ENCODE results near the gene HEXIM1. TPM values are rescaled to one million over a fixed set of nuclear protein-coding genes. Genes with fewer than 3 reads are reported as not detected.
A peak's percentile ranks its signal among the peaks of the same experiment; 100 is the strongest.

The HEXIM1 gene
- total RNA-seq, 1 experiment from 2014 or later, result 59.1 TPM

DNA sequence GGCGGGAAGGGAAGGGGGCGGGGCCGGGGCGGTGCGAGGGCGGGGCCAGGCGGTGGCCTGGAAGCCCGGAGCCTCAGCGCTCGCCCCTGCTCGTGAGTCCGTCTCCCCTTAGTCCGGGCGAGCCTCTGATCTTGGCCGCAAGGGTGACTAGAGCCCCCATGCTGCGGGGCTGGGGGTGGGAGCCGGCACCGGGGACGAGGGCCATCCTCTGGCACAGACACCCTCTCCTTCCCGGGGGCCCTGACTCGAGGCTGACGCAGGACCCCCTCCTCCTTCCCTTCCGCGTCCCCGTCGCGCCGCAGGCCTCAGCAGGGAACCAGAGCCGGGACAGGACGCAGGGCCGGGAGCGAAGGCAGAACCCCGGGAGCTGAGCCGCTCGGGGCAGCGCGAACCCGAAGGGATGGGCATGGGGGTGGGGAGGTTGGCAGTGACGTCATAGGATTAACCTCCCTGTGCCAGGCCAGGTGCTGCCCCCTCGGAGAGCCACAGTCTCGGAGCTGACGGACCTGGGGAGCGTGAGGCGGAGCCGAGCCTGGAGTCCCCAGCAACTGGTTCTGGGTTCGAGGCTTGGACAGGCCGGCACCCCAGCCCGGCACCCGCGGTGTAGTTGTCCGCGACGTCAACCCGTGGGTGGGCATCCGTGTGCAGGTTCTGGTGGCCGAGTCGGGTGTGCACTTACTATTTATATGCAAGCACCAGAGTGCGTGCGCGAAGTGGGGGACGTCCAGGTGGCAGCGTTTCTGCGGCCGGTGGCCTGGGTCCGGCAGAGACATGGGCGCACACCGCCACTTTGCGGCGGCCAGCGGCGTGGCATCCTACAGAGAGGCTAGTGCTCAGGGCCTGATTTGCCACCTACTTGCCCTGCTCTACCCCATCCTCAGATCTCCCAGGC, 15.5 kb upstream of the HEXIM1 start:
- no TSS peak for BruUV-seq (replicated peaks)
- Histone ChIP-seq H3K27me3 (ENCODE audit: control insufficient read depth, insufficient read depth, low read length) (no peaks in the 10 kb centered on the region), H3K4me1 (ENCODE audit: control insufficient read depth, insufficient read depth, low read length) (peaks cover 38% of the 10 kb centered on the region), H3K9me3 (ENCODE audit: control insufficient read depth, insufficient read depth, low read depth, low read length) (no peaks in the 10 kb centered on the region), H3K4me3 (ENCODE audit: low read depth in 2 of 2, low read length in 2 of 2) (peak overlapping the region; percentile 72), H3K27ac (ENCODE audit: low read length) (peak overlapping the region; percentile 69), H3K36me3 (ENCODE audit: control insufficient read depth, insufficient read depth, low read length) (no peaks in the 10 kb centered on the region; the same call in 1 of the 2 replicates)
- DNase-seq (ENCODE audit: low read depth, low spot score), result no peak
- in situ Hi-C loops (cut with HindIII; ENCODE audit: low pct_unique_long_range_greater_than_20kb, low sequenced_read_pairs), result no loop called here
- no peak for TF ChIP-seq REST (IDR thresholded peaks at IDR 0.05; ENCODE audit: insufficient read depth in 1 of 2, low read depth in 2 of 2, low read length in 1 of 2)
- no peak for TF ChIP-seq POLR2AphosphoS5 (IDR thresholded peaks at IDR 0.05; ENCODE audit: low read depth, low read length)
- no peak for TF ChIP-seq SIN3A (IDR thresholded peaks at IDR 0.05; ENCODE audit: borderline replicate concordance, insufficient read depth, low read depth, low read length)
- TF ChIP-seq, protein P1, sequence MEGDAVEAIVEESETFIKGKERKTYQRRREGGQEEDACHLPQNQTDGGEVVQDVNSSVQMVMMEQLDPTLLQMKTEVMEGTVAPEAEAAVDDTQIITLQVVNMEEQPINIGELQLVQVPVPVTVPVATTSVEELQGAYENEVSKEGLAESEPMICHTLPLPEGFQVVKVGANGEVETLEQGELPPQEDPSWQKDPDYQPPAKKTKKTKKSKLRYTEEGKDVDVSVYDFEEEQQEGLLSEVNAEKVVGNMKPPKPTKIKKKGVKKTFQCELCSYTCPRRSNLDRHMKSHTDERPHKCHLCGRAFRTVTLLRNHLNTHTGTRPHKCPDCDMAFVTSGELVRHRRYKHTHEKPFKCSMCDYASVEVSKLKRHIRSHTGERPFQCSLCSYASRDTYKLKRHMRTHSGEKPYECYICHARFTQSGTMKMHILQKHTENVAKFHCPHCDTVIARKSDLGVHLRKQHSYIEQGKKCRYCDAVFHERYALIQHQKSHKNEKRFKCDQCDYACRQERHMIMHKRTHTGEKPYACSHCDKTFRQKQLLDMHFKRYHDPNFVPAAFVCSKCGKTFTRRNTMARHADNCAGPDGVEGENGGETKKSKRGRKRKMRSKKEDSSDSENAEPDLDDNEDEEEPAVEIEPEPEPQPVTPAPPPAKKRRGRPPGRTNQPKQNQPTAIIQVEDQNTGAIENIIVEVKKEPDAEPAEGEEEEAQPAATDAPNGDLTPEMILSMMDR (IDR thresholded peaks at IDR 0.05), result peak; percentile 87
- peak; percentile 72; the same call in 1 of the 2 replicates for TF ChIP-seq TCF7L2 (IDR thresholded peaks at IDR 0.05; ENCODE audit: low read depth, low read length)
- ATAC-seq, result peak; percentile 62
- intact Hi-C loops (cut with micrococcal nuclease; ENCODE audit: unreplicated experiment), result no loop called here
- ChIA-PET CTCF (interaction anchor here (0.6 to 1.1 kb wide), 2 partner anchors 24 to 65 kb away, joined by 3 read pairs; no protein-coding TSS in a partner anchor), POLR2A (no interaction called here)

GRCh38 chr17:45135192-45135977, 12.9 kb upstream of the HEXIM1 start, which contains the start of gene ACBD4:
TSS of gene ACBD4 (plus strand) at chr17:45135687. CDS start at chr17:45136145, 458 bp downstream.
- ChIA-PET CTCF (interaction anchor here (0.6 to 2.9 kb wide), 17 partner anchors 10 to 226 kb away, joined by 3 to 58 read pairs (median 5); partner anchors contain the start of gene HEXIM1), POLR2A (interaction anchor here (0.6 to 1.2 kb wide), 2 partner anchors 13 to 23 kb away, joined by 3 to 5 read pairs; partner anchors contain the start of gene HEXIM1)
- peak within 1 kb of the TSS; percentile 59 to 67 for H3K4me3 ChIP-seq (ENCODE audit: low read depth in 2 of 2, low read length in 2 of 2)
- intact Hi-C loops (cut with micrococcal nuclease; ENCODE audit: unreplicated experiment), result loop anchor here (1.0 kb wide), 1 partner anchor 63 kb away; no protein-coding TSS in a partner anchor
- peak within 1 kb of the TSS; percentile 80 for H3K27ac ChIP-seq (ENCODE audit: low read length)
- BruUV-seq (replicated peaks), result no TSS peak
- no peaks in the 10 kb centered on the region for H3K27me3 ChIP-seq (ENCODE audit: control insufficient read depth, insufficient read depth, low read length)
- ATAC-seq (peak; percentile 76), DNase-seq (ENCODE audit: low read depth, low spot score) (peak; percentile 83)
- TF ChIP-seq SIN3A (IDR thresholded peaks at IDR 0.05; ENCODE audit: borderline replicate concordance, insufficient read depth, low read depth, low read length) (no peak), TCF7L2 (IDR thresholded peaks at IDR 0.05; ENCODE audit: low read depth, low read length) (no peak), POLR2AphosphoS5 (IDR thresholded peaks at IDR 0.05; ENCODE audit: low read depth, low read length) (0 out of 2 replicates have a peak, but pooled peaks have one; percentile 32), REST (IDR thresholded peaks at IDR 0.05; ENCODE audit: insufficient read depth in 1 of 2, low read depth in 2 of 2, low read length in 1 of 2) (no peak)
- TF ChIP-seq, protein P1 (IDR thresholded peaks at IDR 0.05), result peak; percentile 99
- in situ Hi-C loops (cut with HindIII; ENCODE audit: low pct_unique_long_range_greater_than_20kb, low sequenced_read_pairs), result no loop called here
- peaks cover 14% of the 10 kb centered on the region; the same call in 1 of the 2 replicates for H3K4me1 ChIP-seq (ENCODE audit: control insufficient read depth, insufficient read depth, low read length)
- no peaks in the 10 kb centered on the region; the same call in 1 of the 2 replicates for H3K36me3 ChIP-seq (ENCODE audit: control insufficient read depth, insufficient read depth, low read length)
- H3K9me3 ChIP-seq (ENCODE audit: control insufficient read depth, insufficient read depth, low read depth, low read length), result no peaks in the 10 kb centered on the region

All from Panc1 (cell line).